Mesendoderm (in vitro differentiated cells): ENCODE results near the gene TNIK.
"Not testable (repeated sequence)": the region's sequence is repeated elsewhere in the genome, so short reads cannot be mapped to it uniquely, and the experiment has no call there.

Experiments
- DNase-seq: peaks from one replicate; pipeline ENCODE4 v3.0.0; 2013
- H2AK5ac ChIP-seq: 2 replicates; pipeline ENCODE4 v1.6.1; 2013; ENCODE audit warnings: low read length, inconsistent platforms
- H2BK120ac ChIP-seq: 2 replicates; pipeline ENCODE4 v1.6.1; 2013; ENCODE audit warnings: low read depth, mild to moderate bottlenecking, low read length, moderate library complexity, mixed read lengths
- H2BK15ac ChIP-seq: replicated peaks from 2 replicates; pipeline ENCODE4 v1.6.1; 2013; ENCODE audit warnings: low read depth, mild to moderate bottlenecking, moderate library complexity
- H2BK5ac ChIP-seq: 2 replicates; pipeline ENCODE4 v1.6.1; 2013; ENCODE audit warnings: low read length, inconsistent platforms
- H3K18ac ChIP-seq: 2 replicates; pipeline ENCODE4 v1.6.1; 2013; ENCODE audit warnings: mild to moderate bottlenecking, low read length, mixed read lengths
- H3K23ac ChIP-seq: one replicate; pipeline ENCODE4 v1.6.1; 2013; ENCODE audit warnings: low read length
- H3K27ac ChIP-seq: 2 replicates; pipeline ENCODE4 v1.5.1; 2013; ENCODE audit warnings: low read depth, mild to moderate bottlenecking, inconsistent platforms, low read length, moderate library complexity
- H3K27me3 ChIP-seq: 2 replicates; pipeline ENCODE4 v1.6.1; 2013; ENCODE audit warnings: low read length, control low read depth, mild to moderate bottlenecking, inconsistent platforms; ENCODE audit not compliant: insufficient read depth, poor library complexity
- H3K36me3 ChIP-seq: 2 replicates; pipeline ENCODE4 v1.6.1; 2013; ENCODE audit warnings: low read length, inconsistent platforms; ENCODE audit not compliant: control insufficient read depth, insufficient read depth
- H3K4ac ChIP-seq: one replicate; pipeline ENCODE4 v1.6.1; 2013; ENCODE audit warnings: low read depth, mild to moderate bottlenecking, low read length, moderate library complexity
- H3K4me1 ChIP-seq: 2 replicates; pipeline ENCODE4 v1.6.1; 2013; ENCODE audit warnings: low read depth, low read length, inconsistent platforms; ENCODE audit not compliant: control insufficient read depth
- H3K4me2 ChIP-seq: 2 replicates; pipeline ENCODE4 v1.6.1; 2013; ENCODE audit warnings: low read length
- H3K4me3 ChIP-seq: 2 replicates; pipeline ENCODE4 v1.5.1; 2013; ENCODE audit warnings: mild to moderate bottlenecking, low read length
- H3K56ac ChIP-seq: one replicate; pipeline ENCODE4 v1.6.1; 2013; ENCODE audit warnings: low read length
- H3K79me1 ChIP-seq: 2 replicates; pipeline ENCODE4 v1.6.1; 2013; ENCODE audit warnings: low read length, inconsistent platforms
- H3K79me2 ChIP-seq: 2 replicates; pipeline ENCODE4 v1.6.1; 2013; ENCODE audit warnings: mild to moderate bottlenecking, low read length; ENCODE audit not compliant: control insufficient read depth, insufficient read depth
- H3K9ac ChIP-seq: 2 replicates; pipeline ENCODE4 v1.6.1; 2013; ENCODE audit warnings: low read length, inconsistent platforms
- H4K5ac ChIP-seq: one replicate; pipeline ENCODE4 v1.6.1; 2013; ENCODE audit warnings: low read length
- H4K8ac ChIP-seq: one replicate; pipeline ENCODE4 v1.6.1; 2013; ENCODE audit warnings: low read depth, mild to moderate bottlenecking, control low read depth, low read length, moderate library complexity
- WGBS: extraction: QIAGEN DNeasy Blood & Tissue Kit; methylation state at CpG from one replicate; pipeline ENCODE4 v1.1.7; 2013; ENCODE audit warnings: low lambda C conversion rate, missing lambda C conversion rate; ENCODE audit not compliant: insufficient coverage; ENCODE audit errors: extremely low coverage; 5-methylcytosine and 5-hydroxymethylcytosine counted together

TNIK gene

GRCh38 chr3:171372694-171373093 lies 87.5 kb downstream of the TNIK start:
- no peak overlapping the region for H3K23ac ChIP-seq
- H3K79me1 ChIP-seq = no peaks in the 10 kb centered on the region

GRCh38 chr3:171371354-171371753 lies 88.9 kb downstream of the TNIK start:
- Histone ChIP-seq H2AK5ac (no peak overlapping the region), H4K8ac (no peak overlapping the region), H3K36me3 (no peaks in the 10 kb centered on the region), H2BK15ac (no peak overlapping the region), H4K5ac (no peak overlapping the region), H3K79me1 (no peaks in the 10 kb centered on the region), H3K27ac (no peak overlapping the region), H3K4me3 (no peak overlapping the region), H2BK5ac (no peak overlapping the region), H3K9ac (no peak overlapping the region), H3K79me2 (no peaks in the 10 kb centered on the region), H3K4me2 (no peak overlapping the region), H3K23ac (no peak overlapping the region), H3K27me3 (no peaks in the 10 kb centered on the region), H3K4ac (no peak overlapping the region), H3K18ac (no peak overlapping the region), H2BK120ac (no peak overlapping the region), H3K4me1 (peaks cover 21% of the 10 kb centered on the region), H3K56ac (no peak overlapping the region)
- no peak for DNase-seq
- no CpG with 5 or more reads among the region's 3 CpGs for WGBS

More at GRCh38 chr3:171372694-171373093, 87.5 kb downstream of the TNIK start:
- DNase-seq = no peak
- no peak overlapping the region for H4K8ac ChIP-seq
- H4K5ac ChIP-seq = no peak overlapping the region
- no peaks in the 10 kb centered on the region for H3K79me2 ChIP-seq
- no CpG with 5 or more reads among the region's 2 CpGs for WGBS
- H3K4me2 ChIP-seq = no peak overlapping the region
- H3K4me3 ChIP-seq = no peak overlapping the region
- no peak overlapping the region for H2BK15ac ChIP-seq
- H3K36me3 ChIP-seq = no peaks in the 10 kb centered on the region
- no peak overlapping the region for H2BK120ac ChIP-seq
- H3K4ac ChIP-seq = no peak overlapping the region
- no peak overlapping the region for H2BK5ac ChIP-seq
- H3K9ac ChIP-seq = no peak overlapping the region
- H3K18ac ChIP-seq = no peak overlapping the region
- H3K27ac ChIP-seq = no peak overlapping the region
- H2AK5ac ChIP-seq = no peak overlapping the region
- no peak overlapping the region for H3K56ac ChIP-seq
- H3K4me1 ChIP-seq = peaks cover 21% of the 10 kb centered on the region
- no peaks in the 10 kb centered on the region for H3K27me3 ChIP-seq

- Histone ChIP-seq H2AK5ac (no peak overlapping the region), H3K4me2 (no peak overlapping the region), H4K5ac (no peak overlapping the region), H2BK120ac (no peak overlapping the region), H3K4me3 (no peak overlapping the region), H4K8ac (no peak overlapping the region), H3K18ac (no peak overlapping the region), H3K27ac (no peak overlapping the region), H3K36me3 (no peaks in the 10 kb centered on the region), H3K79me1 (no peaks in the 10 kb centered on the region), H3K4ac (no peak overlapping the region), H3K79me2 (no peaks in the 10 kb centered on the region), H3K23ac (no peak overlapping the region), H3K56ac (no peak overlapping the region), H3K27me3 (no peaks in the 10 kb centered on the region), H3K4me1 (peaks cover 14% of the 10 kb centered on the region), H2BK15ac (no peak overlapping the region), H2BK5ac (no peak overlapping the region), H3K9ac (no peak overlapping the region)
- DNase-seq = no peak
- no CpG with 5 or more reads among the region's 1 CpG for WGBS
Measured at GRCh38 chr3:171369156-171369555, 91.0 kb downstream of the TNIK start.

GRCh38 chr3:171366738-171367137 lies 93.5 kb downstream of the TNIK start:
- H3K23ac ChIP-seq, H3K4me2 ChIP-seq, H3K18ac ChIP-seq, H3K4me3 ChIP-seq, H2BK15ac ChIP-seq, H3K79me2 ChIP-seq, H3K27ac ChIP-seq, H3K56ac ChIP-seq, H3K36me3 ChIP-seq, H3K27me3 ChIP-seq, H3K4ac ChIP-seq, H4K5ac ChIP-seq, H4K8ac ChIP-seq, H2BK120ac ChIP-seq, H3K79me1 ChIP-seq, H3K9ac ChIP-seq, DNase-seq, H2AK5ac ChIP-seq, H2BK5ac ChIP-seq: not testable (repeated sequence)
- no CpG with 5 or more reads among the region's 5 CpGs for WGBS
- H3K4me1 ChIP-seq = peaks cover 13% of the 10 kb centered on the region

GRCh38 chr3:171366043-171366442 lies 94.2 kb downstream of the TNIK start:
- H3K79me2 ChIP-seq = no peaks in the 10 kb centered on the region
- H2BK120ac ChIP-seq = no peak overlapping the region
- no peak overlapping the region for H3K27ac ChIP-seq
- no peak overlapping the region for H3K4me2 ChIP-seq
- no peak overlapping the region for H3K56ac ChIP-seq
- no peaks in the 10 kb centered on the region for H3K79me1 ChIP-seq
- no peak overlapping the region for H3K9ac ChIP-seq
- no peak overlapping the region for H2BK5ac ChIP-seq
- WGBS = no CpG with 5 or more reads among the region's 1 CpG
- H3K4ac ChIP-seq = no peak overlapping the region
- H3K4me3 ChIP-seq = no peak overlapping the region
- H2AK5ac ChIP-seq = no peak overlapping the region
- H3K36me3 ChIP-seq = no peaks in the 10 kb centered on the region
- DNase-seq = no peak
- H3K23ac ChIP-seq = no peak overlapping the region
- peaks cover 6% of the 10 kb centered on the region for H3K4me1 ChIP-seq
- no peak overlapping the region for H2BK15ac ChIP-seq
- no peak overlapping the region for H4K8ac ChIP-seq
- no peaks in the 10 kb centered on the region for H3K27me3 ChIP-seq
- no peak overlapping the region for H3K18ac ChIP-seq
- no peak overlapping the region for H4K5ac ChIP-seq

- no peak overlapping the region for H3K27ac ChIP-seq
- H3K4me2 ChIP-seq = no peak overlapping the region
- H3K79me1 ChIP-seq = no peaks in the 10 kb centered on the region
- H2AK5ac ChIP-seq = no peak overlapping the region
- no peak overlapping the region for H3K18ac ChIP-seq
- no peaks in the 10 kb centered on the region for H3K36me3 ChIP-seq
- no peak overlapping the region for H2BK120ac ChIP-seq
- H2BK15ac ChIP-seq = no peak overlapping the region
- no peak overlapping the region for H4K8ac ChIP-seq
- H3K4ac ChIP-seq = no peak overlapping the region
- H3K9ac ChIP-seq = no peak overlapping the region
- H3K79me2 ChIP-seq = no peaks in the 10 kb centered on the region
- H2BK5ac ChIP-seq = no peak overlapping the region
- WGBS = no CpG with 5 or more reads among the region's 2 CpGs
- H4K5ac ChIP-seq = no peak overlapping the region
- peaks cover 4% of the 10 kb centered on the region for H3K4me1 ChIP-seq
- no peak overlapping the region for H3K56ac ChIP-seq
- no peaks in the 10 kb centered on the region for H3K27me3 ChIP-seq
- no peak for DNase-seq
- no peak overlapping the region for H3K23ac ChIP-seq
- H3K4me3 ChIP-seq = no peak overlapping the region
Measured at GRCh38 chr3:171365489-171365888, 94.7 kb downstream of the TNIK start.
